Bronchial epithelial cell (primary cell): ENCODE measurements around the gene PPM1D. TPM values are rescaled to one million over a fixed set of nuclear protein-coding genes. Genes with fewer than 3 reads are reported as not detected.
A peak's percentile ranks its signal among the peaks of the same experiment; 100 is the strongest.
"Not testable (repeated sequence)": the region's sequence is repeated elsewhere in the genome, so short reads cannot be mapped to it uniquely, and the experiment has no call there.

ENCODE experiments used
- DNase-seq: peaks from one replicate; pipeline ENCODE4 v3.0.0-alpha.2; 2010; ENCODE audit warnings: low read depth
- FAIRE-seq: peaks from 2 replicates; lab custom pipeline; 2011; peaks lifted over from hg19 to GRCh38; lab: Jason Lieb, UNC
- H3K27me3 ChIP-seq: 2 replicates; pipeline ENCODE4 v1.5.1; 2011; ENCODE audit warnings: low read length; ENCODE audit not compliant: control insufficient read depth, insufficient read depth
- H3K36me3 ChIP-seq: 2 replicates; pipeline ENCODE4 v1.5.1; 2011; ENCODE audit warnings: low read length; ENCODE audit not compliant: control insufficient read depth, insufficient read depth
- H3K4me3 ChIP-seq: 2 replicates; pipeline ENCODE4 v1.5.1; 2011; ENCODE audit warnings: mild to moderate bottlenecking, low read depth, low read length, control low read depth
- CTCF ChIP-seq: IDR thresholded peaks from 2 replicates; pipeline ENCODE4 v1.5.1; 2011; ENCODE audit warnings: mild to moderate bottlenecking, moderate library complexity, low read length, control low read depth, inconsistent platforms; ENCODE audit not compliant: insufficient read depth, severe bottlenecking
- total RNA-seq: library from RNA; depleted of rRNA; stranded (reverse); fragments of >200 nt; gene quantifications from 2 replicates; pipeline ENCODE4 v1.2.1, GENCODE V29; 2014

Gene PPM1D
- total RNA-seq, 1 donor from 2014 or later = 3.2 TPM

GRCh38 chr17:60601447-60602384 lies 1.7 kb downstream of the PPM1D start:
- no peaks in the 10 kb centered on the region for H3K36me3 ChIP-seq
- peak overlapping the region; percentile 83 for H3K4me3 ChIP-seq
- H3K27me3 ChIP-seq = no peaks in the 10 kb centered on the region
- no peak for TF ChIP-seq CTCF
- FAIRE-seq = no peak
- DNase-seq = peak; percentile 67

GRCh38 chr17:60602385-60602742 lies 2.4 kb downstream of the PPM1D start:
- TF ChIP-seq CTCF = no peak
- DNase-seq (no peak), FAIRE-seq (no peak)
- Histone ChIP-seq H3K4me3 (peak overlapping the region; percentile 83), H3K36me3 (no peaks in the 10 kb centered on the region), H3K27me3 (no peaks in the 10 kb centered on the region)

GRCh38 chr17:60602871-60603270 lies 2.9 kb downstream of the PPM1D start:
- FAIRE-seq (no peak), DNase-seq (no peak)
- Histone ChIP-seq H3K4me3 (no peak overlapping the region), H3K36me3 (no peaks in the 10 kb centered on the region), H3K27me3 (no peaks in the 10 kb centered on the region)
- TF ChIP-seq CTCF = no peak

- not testable (repeated sequence) for H3K27me3 ChIP-seq, FAIRE-seq, DNase-seq, H3K36me3 ChIP-seq, H3K4me3 ChIP-seq
Observed at GRCh38 chr17:60603477-60603876, 3.5 kb downstream of the PPM1D start.

GRCh38 chr17:60604686-60605334 lies 4.8 kb downstream of the PPM1D start:
- FAIRE-seq (no peak), DNase-seq (peak; percentile 60)
- no peak for TF ChIP-seq CTCF
- H3K36me3 ChIP-seq = no peaks in the 10 kb centered on the region
- H3K4me3 ChIP-seq = no peak overlapping the region
- H3K27me3 ChIP-seq = no peaks in the 10 kb centered on the region

- Histone ChIP-seq H3K27me3 (no peaks in the 10 kb centered on the region), H3K36me3 (no peaks in the 10 kb centered on the region), H3K4me3 (no peak overlapping the region)
- no peak for FAIRE-seq
- TF ChIP-seq CTCF = no peak
- no peak for DNase-seq
Observed at GRCh38 chr17:60606036-60606435, 6.0 kb downstream of the PPM1D start.
